ENCODE data around the gene PRH1.

Gene PRH1

GRCh38 chr12:10909462-10909861 is 25.4 kb upstream of the PRH1 start, which contains the start of gene TAS2R13:
Gene TAS2R13, minus strand, starts transcription at chr12:10909562. Its CDS starts 264 bp downstream, at chr12:10909298.
- no peak within 1 kb of the TSS for H3K27ac ChIP-seq (ENCODE audit: poor library complexity, severe bottlenecking)
- no peaks in the 10 kb centered on the region for H3K9me3 ChIP-seq (ENCODE audit: severe bottlenecking)
- DNase-seq (ENCODE audit: low spot score) (no peak), ATAC-seq (ENCODE audit: low read depth) (no peak)
- no peak within 1 kb of the TSS for H3K4me3 ChIP-seq (ENCODE audit: severe bottlenecking)
- no peak for TF ChIP-seq CTCF (IDR thresholded peaks at IDR 0.05; ENCODE audit: poor library complexity, severe bottlenecking)
- no peaks in the 10 kb centered on the region for H3K36me3 ChIP-seq (ENCODE audit: low read depth)
- no peaks in the 10 kb centered on the region for H3K27me3 ChIP-seq (ENCODE audit: insufficient read depth, poor library complexity, severe bottlenecking)
- H3K4me1 ChIP-seq (ENCODE audit: insufficient read depth, poor library complexity, severe bottlenecking), result no peaks in the 10 kb centered on the region

DNA sequence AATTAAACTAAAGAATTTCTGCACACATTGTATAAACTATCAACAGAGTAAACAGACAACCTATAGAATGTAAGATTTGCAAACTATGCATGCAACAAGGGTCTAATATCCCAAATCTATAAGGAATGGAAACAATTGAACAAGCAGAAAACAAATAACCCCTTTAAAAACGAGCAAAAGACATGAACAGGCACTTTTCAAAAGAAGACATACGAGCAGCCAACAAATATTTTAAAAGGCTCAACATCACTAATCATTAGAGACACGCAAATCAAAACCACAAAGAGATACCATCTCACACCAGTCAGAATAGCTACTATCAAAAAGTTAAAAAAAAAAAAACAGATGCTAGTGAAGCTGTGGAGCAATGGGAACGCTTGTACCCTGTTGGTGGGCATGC is 20.6 kb upstream of the PRH1 start:
- ATAC-seq (ENCODE audit: low read depth) (no peak), DNase-seq (ENCODE audit: low spot score) (no peak)
- Histone ChIP-seq H3K9me3 (ENCODE audit: severe bottlenecking) (no peaks in the 10 kb centered on the region), H3K27ac (ENCODE audit: poor library complexity, severe bottlenecking) (no peak overlapping the region), H3K27me3 (ENCODE audit: insufficient read depth, poor library complexity, severe bottlenecking) (no peaks in the 10 kb centered on the region), H3K36me3 (ENCODE audit: low read depth) (no peaks in the 10 kb centered on the region), H3K4me3 (ENCODE audit: severe bottlenecking) (no peak overlapping the region), H3K4me1 (ENCODE audit: insufficient read depth, poor library complexity, severe bottlenecking) (no peaks in the 10 kb centered on the region)
- no peak for TF ChIP-seq CTCF (IDR thresholded peaks at IDR 0.05; ENCODE audit: poor library complexity, severe bottlenecking)

GRCh38 chr12:10901427-10901826 is 17.4 kb upstream of the PRH1 start:
- Histone ChIP-seq H3K4me1 (ENCODE audit: insufficient read depth, poor library complexity, severe bottlenecking) (no peaks in the 10 kb centered on the region), H3K27ac (ENCODE audit: poor library complexity, severe bottlenecking) (no peak overlapping the region), H3K27me3 (ENCODE audit: insufficient read depth, poor library complexity, severe bottlenecking) (no peaks in the 10 kb centered on the region), H3K36me3 (ENCODE audit: low read depth) (no peaks in the 10 kb centered on the region), H3K4me3 (ENCODE audit: severe bottlenecking) (no peak overlapping the region), H3K9me3 (ENCODE audit: severe bottlenecking) (no peaks in the 10 kb centered on the region)
- no peak for TF ChIP-seq CTCF (IDR thresholded peaks at IDR 0.05; ENCODE audit: poor library complexity, severe bottlenecking)
- no peak for DNase-seq (ENCODE audit: low spot score)
- ATAC-seq (ENCODE audit: low read depth), result no peak

DNA sequence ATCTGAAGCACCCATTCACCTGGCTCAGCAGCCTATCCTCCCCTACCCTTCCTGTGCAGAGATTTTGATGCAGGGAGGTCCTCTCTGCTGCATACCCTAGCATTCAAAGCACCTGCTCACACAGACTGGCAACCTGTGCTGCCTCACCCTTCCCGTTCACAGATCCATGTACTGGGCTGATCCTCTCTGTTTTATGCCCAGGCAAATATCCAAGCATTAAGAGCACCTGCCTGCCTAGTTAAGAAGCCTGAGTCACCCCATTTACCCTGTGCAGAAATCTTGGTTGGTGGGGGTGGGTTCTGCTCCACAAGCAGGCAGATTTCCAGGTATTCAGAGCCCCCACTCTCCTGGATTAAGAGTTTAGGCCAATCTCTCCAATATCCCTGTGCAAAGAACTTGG is 16.9 kb upstream of the PRH1 start:
- no peaks in the 10 kb centered on the region for H3K4me1 ChIP-seq (ENCODE audit: insufficient read depth, poor library complexity, severe bottlenecking)
- no peaks in the 10 kb centered on the region for H3K36me3 ChIP-seq (ENCODE audit: low read depth)
- DNase-seq (ENCODE audit: low spot score), result no peak
- H3K27ac ChIP-seq (ENCODE audit: poor library complexity, severe bottlenecking), result no peak overlapping the region
- no peaks in the 10 kb centered on the region for H3K27me3 ChIP-seq (ENCODE audit: insufficient read depth, poor library complexity, severe bottlenecking)
- no peak for ATAC-seq (ENCODE audit: low read depth)
- H3K4me3 ChIP-seq (ENCODE audit: severe bottlenecking), result no peak overlapping the region
- TF ChIP-seq CTCF (IDR thresholded peaks at IDR 0.05; ENCODE audit: poor library complexity, severe bottlenecking), result no peak
- no peaks in the 10 kb centered on the region for H3K9me3 ChIP-seq (ENCODE audit: severe bottlenecking)

- ATAC-seq (ENCODE audit: low read depth), result no peak
- Histone ChIP-seq H3K27ac (ENCODE audit: poor library complexity, severe bottlenecking) (no peak overlapping the region), H3K4me1 (ENCODE audit: insufficient read depth, poor library complexity, severe bottlenecking) (no peaks in the 10 kb centered on the region), H3K36me3 (ENCODE audit: low read depth) (no peaks in the 10 kb centered on the region), H3K9me3 (ENCODE audit: severe bottlenecking) (no peaks in the 10 kb centered on the region), H3K4me3 (ENCODE audit: severe bottlenecking) (no peak overlapping the region), H3K27me3 (ENCODE audit: insufficient read depth, poor library complexity, severe bottlenecking) (no peaks in the 10 kb centered on the region)
- DNase-seq (ENCODE audit: low spot score), result no peak
- TF ChIP-seq CTCF (IDR thresholded peaks at IDR 0.05; ENCODE audit: poor library complexity, severe bottlenecking), result no peak
These were observed 16.5 kb upstream of the PRH1 start for GRCh38 chr12:10900530-10900929.

Measured in RWPE2 (cell line).